DOHH2 (cell line): ENCODE results near the gene MAJIN.

Source experiments
- CTCF ChIP-seq: fragments of 200-600 bp; sonication (generic); IDR thresholded peaks from one replicate; pipeline ENCODE4 v1.5.1; 2014; ENCODE audit warnings: antibody characterized with exemption, mild to moderate bottlenecking, low read depth, low read length; ENCODE audit not compliant: poor library complexity, severe bottlenecking
- EZH2phosphoT487 ChIP-seq: fragments of 200-600 bp; sonication (generic); IDR thresholded peaks from 2 replicates; pipeline ENCODE4 v1.6.1; 2017; ENCODE audit warnings: borderline replicate concordance, mild to moderate bottlenecking, antibody characterized with exemption, low read length, moderate library complexity, mixed read lengths

GRCh38 chr11:64923944-64924909 is 47.7 kb downstream of the MAJIN start, which contains the start of gene PPP2R5B:
- TF ChIP-seq CTCF (no peak), EZH2phosphoT487 (no peak)
